Upper lobe of right lung (tissue), 1 donor: Measurements from ENCODE around the gene AIM2. TPM values are rescaled to one million over a fixed set of nuclear protein-coding genes. Genes with fewer than 3 reads are reported as not detected.

ENCODE experiments used
- ATAC-seq: fragments of 200-7000 bp; cut with Tn5 transposase; one replicate; pipeline ENCODE4 v1.9.1; 2020; ENCODE audit warnings: mild to moderate bottlenecking, moderate library complexity
- DNase-seq: peaks from one replicate; pipeline ENCODE4 v3.0.0-alpha.2; 2020
- H3K27ac ChIP-seq: fragments of 200-600 bp; one replicate; pipeline ENCODE4 v1.8.0; 2022
- H3K27me3 ChIP-seq: fragments of 200-600 bp; one replicate; pipeline ENCODE4 v1.8.0; 2022; ENCODE audit warnings: mild to moderate bottlenecking
- H3K36me3 ChIP-seq: fragments of 200-600 bp; one replicate; pipeline ENCODE4 v1.8.0; 2022
- H3K4me1 ChIP-seq: fragments of 200-600 bp; one replicate; pipeline ENCODE4 v1.8.0; 2022
- H3K4me3 ChIP-seq: fragments of 200-600 bp; one replicate; pipeline ENCODE4 v1.8.0; 2022; ENCODE audit warnings: mild to moderate bottlenecking
- H3K9me3 ChIP-seq: fragments of 200-600 bp; one replicate; pipeline ENCODE4 v1.8.0; 2022
- intact Hi-C: fragments of 100-400 bp; cut with DNase I; formaldehyde crosslinking; loops from one replicate; pipeline ENCODE4 v1.11.0; 2022
- total RNA-seq: library from RNA; stranded (reverse); fragmentation: NEBNext Ultra II Directional; extraction: Animal tissue kit (Norgen Biotek cat#: 25700); gene quantifications from one replicate; pipeline ENCODE4 v1.2.1, GENCODE V29; 2021
- TF ChIP-seq, protein P1 (sequence below): fragments of 200-600 bp; IDR thresholded peaks from one replicate; pipeline ENCODE4 v1.8.0; 2022; ENCODE audit warnings: antibody characterized with exemption
- donor health status: DM: no; HTN: yes; CAD: no; lungs with severe emphysema.

Gene AIM2
- total RNA-seq, 1 donor from 2014 or later: 3.0 TPM

DNA sequence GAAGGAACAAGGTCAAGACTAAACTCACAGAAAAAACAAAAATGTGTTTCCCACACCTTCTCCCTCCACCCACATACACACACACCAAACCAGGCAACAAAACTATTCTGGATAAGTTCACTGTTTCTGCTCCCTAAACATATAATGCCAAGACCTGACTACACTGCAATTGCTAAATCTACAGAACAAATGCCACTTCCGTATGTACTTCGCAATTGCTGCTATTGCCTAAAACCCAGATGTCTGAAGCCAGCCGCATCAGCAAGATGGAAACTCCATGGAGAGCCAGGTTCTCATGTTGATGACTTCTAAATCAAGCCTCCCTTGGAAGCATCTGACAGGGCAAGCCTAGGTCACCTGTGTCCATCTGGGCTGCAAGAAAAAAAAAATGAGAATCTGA lies 8.3 kb upstream of the AIM2 start:
- no peaks in the 10 kb centered on the region for H3K9me3 ChIP-seq
- H3K27ac ChIP-seq: no peak overlapping the region
- H3K27me3 ChIP-seq: no peaks in the 10 kb centered on the region
- intact Hi-C loops: no loop called here
- ATAC-seq: peak; percentile 75
- DNase-seq: no peak
- H3K4me3 ChIP-seq: no peak overlapping the region
- TF ChIP-seq, protein P1, sequence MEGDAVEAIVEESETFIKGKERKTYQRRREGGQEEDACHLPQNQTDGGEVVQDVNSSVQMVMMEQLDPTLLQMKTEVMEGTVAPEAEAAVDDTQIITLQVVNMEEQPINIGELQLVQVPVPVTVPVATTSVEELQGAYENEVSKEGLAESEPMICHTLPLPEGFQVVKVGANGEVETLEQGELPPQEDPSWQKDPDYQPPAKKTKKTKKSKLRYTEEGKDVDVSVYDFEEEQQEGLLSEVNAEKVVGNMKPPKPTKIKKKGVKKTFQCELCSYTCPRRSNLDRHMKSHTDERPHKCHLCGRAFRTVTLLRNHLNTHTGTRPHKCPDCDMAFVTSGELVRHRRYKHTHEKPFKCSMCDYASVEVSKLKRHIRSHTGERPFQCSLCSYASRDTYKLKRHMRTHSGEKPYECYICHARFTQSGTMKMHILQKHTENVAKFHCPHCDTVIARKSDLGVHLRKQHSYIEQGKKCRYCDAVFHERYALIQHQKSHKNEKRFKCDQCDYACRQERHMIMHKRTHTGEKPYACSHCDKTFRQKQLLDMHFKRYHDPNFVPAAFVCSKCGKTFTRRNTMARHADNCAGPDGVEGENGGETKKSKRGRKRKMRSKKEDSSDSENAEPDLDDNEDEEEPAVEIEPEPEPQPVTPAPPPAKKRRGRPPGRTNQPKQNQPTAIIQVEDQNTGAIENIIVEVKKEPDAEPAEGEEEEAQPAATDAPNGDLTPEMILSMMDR: no peak
- no peaks in the 10 kb centered on the region for H3K4me1 ChIP-seq
- no peaks in the 10 kb centered on the region for H3K36me3 ChIP-seq

DNA sequence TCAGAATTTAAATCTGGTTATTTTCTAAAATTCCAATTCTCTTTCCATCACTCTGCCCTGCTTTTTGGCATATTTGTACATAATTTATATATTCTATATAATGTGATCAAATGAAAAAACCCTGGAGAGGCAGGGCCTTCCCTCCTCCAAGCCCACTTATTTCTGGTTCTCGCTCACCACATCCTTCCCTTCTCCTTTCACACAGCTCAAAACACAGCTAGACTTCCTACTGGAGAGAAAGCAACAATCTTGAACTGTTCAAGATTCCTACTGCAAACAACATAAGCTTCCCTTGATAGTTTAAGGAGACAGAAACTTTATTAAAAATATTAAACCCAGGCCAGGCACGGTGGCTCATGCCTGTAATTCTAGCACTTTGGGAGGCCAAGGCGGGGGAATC lies 7.6 kb upstream of the AIM2 start:
- no peak for DNase-seq
- no peaks in the 10 kb centered on the region for H3K9me3 ChIP-seq
- H3K4me1 ChIP-seq: no peaks in the 10 kb centered on the region
- peak; percentile 53 for ATAC-seq
- no peak overlapping the region for H3K27ac ChIP-seq
- H3K36me3 ChIP-seq: no peaks in the 10 kb centered on the region
- TF ChIP-seq, protein P1: no peak
- no peak overlapping the region for H3K4me3 ChIP-seq
- intact Hi-C loops: no loop called here
- no peaks in the 10 kb centered on the region for H3K27me3 ChIP-seq

DNA sequence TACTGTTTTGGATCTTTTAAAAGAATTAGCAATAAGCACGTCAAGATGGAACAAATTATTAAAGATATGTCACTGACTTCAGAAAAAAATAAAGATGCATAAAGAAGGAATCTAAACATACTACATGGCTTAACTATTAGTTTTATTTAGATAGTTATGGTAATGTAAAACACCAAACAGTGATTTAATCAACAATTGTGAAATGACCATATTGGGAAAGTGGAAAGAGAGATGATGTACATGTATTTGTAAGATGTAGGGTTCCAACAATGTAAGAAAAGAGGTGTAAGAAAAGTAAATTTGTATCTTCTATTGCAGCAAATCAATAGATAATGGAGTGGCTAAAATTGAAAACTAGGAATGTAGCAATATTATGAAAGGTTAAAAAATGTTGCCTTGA lies 6.4 kb upstream of the AIM2 start:
- Histone ChIP-seq H3K4me1 (no peaks in the 10 kb centered on the region), H3K4me3 (no peak overlapping the region), H3K9me3 (no peaks in the 10 kb centered on the region), H3K36me3 (no peaks in the 10 kb centered on the region), H3K27ac (no peak overlapping the region), H3K27me3 (no peaks in the 10 kb centered on the region)
- ATAC-seq (no peak), DNase-seq (no peak)
- TF ChIP-seq, protein P1: no peak
- intact Hi-C loops: no loop called here

DNA sequence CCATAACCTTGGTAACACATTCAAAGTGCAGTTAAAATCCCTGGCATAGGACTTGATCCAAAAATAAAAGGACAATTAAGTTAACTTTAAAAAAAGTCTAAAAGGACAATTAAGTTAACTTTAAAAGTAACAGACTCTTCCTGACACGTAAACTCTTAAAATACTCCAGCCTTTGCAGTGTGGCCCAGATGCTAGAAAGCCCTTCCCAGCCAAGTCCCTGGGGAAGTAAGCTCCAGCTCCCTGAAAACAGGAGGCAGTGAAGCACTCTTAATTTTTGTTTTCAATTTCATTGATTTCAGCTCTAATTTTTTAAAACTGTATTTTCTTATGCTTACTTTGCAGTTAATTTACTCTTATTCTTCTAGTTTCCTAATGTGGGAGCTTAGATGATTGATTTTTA lies 5.1 kb upstream of the AIM2 start:
- no peak overlapping the region for H3K27ac ChIP-seq
- H3K4me1 ChIP-seq: no peaks in the 10 kb centered on the region
- no peaks in the 10 kb centered on the region for H3K27me3 ChIP-seq
- TF ChIP-seq, protein P1: no peak
- H3K9me3 ChIP-seq: no peaks in the 10 kb centered on the region
- intact Hi-C loops: no loop called here
- no peak for ATAC-seq
- DNase-seq: no peak
- H3K36me3 ChIP-seq: no peaks in the 10 kb centered on the region
- H3K4me3 ChIP-seq: no peak overlapping the region

DNA sequence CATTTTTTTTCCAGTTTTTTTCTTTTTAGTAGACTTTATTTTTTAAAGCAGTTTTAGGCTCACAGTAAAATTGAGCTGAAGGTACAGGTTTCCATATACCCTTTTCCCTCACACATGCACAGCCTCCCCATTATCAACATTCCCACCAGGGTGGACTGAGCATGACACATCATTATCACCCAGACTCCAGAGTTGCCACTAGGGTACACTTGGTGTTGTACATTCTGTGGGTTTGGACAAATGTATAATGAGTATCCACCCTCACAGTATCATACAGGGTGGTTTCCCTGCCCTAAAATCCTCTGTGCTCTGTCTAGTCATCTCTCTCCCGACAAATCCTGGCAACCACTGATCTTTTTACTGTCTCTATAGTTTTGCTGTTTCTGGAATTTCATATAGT lies 3.0 kb upstream of the AIM2 start:
- TF ChIP-seq, protein P1: no peak
- Histone ChIP-seq H3K27ac (no peak overlapping the region), H3K4me3 (no peak overlapping the region), H3K36me3 (no peaks in the 10 kb centered on the region), H3K4me1 (no peaks in the 10 kb centered on the region), H3K9me3 (no peaks in the 10 kb centered on the region), H3K27me3 (no peaks in the 10 kb centered on the region)
- DNase-seq (no peak), ATAC-seq (no peak)
- intact Hi-C loops: no loop called here
